Mammary epithelial cell (primary cell): ENCODE results near the gene DNAH17.

Source experiments
- CTCF ChIP-seq, 2 donors: IDR thresholded peaks in 1 of 2; conservative IDR thresholded peaks in 1 of 2; 2 replicates each; pipeline ENCODE4 v1.5.1; 2011 to 2012; ENCODE audit warnings: inconsistent platforms in 2 of 2, low read length in 2 of 2, mild to moderate bottlenecking in 2 of 2, control low read depth in 1 of 2, low read depth in 1 of 2; ENCODE audit not compliant: insufficient read depth in 1 of 2; ENCODE audit errors: extremely low read depth in 1 of 2
- EZH2 ChIP-seq: IDR thresholded peaks from 2 replicates; pipeline ENCODE4 v1.6.1; 2012; ENCODE audit warnings: low read length, inconsistent platforms, borderline replicate concordance

GRCh38 chr17:78387977-78388941 lies 188.9 kb downstream of the DNAH17 start:
- no peak for TF ChIP-seq CTCF (conservative IDR thresholded peaks at IDR 0.05 in 1 of 2, IDR thresholded peaks at IDR 0.05 in 1 of 2; ENCODE audit: extremely low read depth in 1 of 2, insufficient read depth in 1 of 2, low read depth in 1 of 2, low read length in 2 of 2)
- no peak for TF ChIP-seq EZH2
